T follicular helper cell (primary cell): ENCODE measurements around the gene ADAMTSL3.

Source experiments
- DNase-seq: peaks from one replicate; pipeline ENCODE4 v3.0.0-alpha.2; 2020; ENCODE audit warnings: low read depth

ADAMTSL3 gene

DNA sequence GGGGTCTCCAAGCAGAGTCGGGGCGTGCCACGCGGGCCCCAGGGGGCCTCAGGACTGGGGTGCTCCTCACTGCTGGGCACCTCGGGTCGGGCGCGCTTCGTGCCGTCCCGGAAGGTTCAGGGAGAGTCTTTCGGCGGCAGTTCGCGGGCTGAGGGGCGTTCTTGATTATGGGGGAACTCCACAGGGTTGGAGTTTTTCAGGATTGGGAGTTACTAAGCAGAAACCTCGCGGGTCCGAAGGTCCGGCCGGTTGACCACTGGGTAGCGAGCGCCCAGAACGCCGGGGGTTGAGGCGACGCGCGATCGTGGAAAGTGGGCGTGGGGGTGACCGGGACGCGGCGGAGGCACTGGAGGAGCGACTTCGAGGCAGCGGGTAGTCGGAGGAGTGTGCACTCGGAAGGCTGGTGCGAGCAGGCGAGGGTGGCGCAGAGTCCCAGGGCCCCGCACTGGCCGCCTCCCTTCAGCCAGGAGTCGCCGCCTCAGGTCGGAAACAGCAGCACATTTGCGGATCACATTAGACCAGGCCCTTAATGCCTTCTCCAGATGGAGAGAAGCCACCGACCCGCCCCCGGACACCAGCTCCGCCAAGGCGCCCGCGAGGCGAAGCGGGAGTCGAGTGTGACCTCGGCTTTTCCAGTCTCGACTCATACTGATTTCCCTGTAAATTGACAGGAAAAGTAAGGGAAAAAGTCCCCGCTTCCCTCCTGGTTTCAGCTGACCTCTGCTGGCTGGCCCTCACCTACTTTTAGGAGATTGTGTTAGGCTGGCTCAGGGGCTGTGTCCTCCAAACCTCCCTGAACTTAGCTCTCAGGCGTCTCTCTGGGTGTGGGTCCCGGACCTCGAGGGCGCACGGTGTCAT is 685 bp downstream of the ADAMTSL3 start:
- DNase-seq, result no peak

DNA sequence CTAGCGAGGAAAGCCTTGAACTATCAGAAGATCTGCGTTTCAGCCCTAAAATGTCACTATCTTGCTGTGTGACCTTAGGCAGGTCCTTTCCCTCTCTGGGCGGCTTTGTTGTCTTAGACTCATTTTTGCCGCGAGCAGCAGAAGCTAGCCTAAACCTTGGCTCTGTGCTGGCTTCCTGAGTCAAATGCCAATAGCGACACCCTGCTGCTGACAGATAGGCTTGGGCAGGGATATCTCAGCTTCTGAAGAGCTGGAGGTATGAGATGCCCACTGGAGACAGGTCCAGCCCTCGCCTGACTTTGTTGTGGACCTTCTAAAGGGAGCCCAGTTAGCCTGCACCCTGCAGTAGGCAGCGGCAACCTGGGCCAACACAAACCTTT is 1.3 kb downstream of the ADAMTSL3 start:
- DNase-seq, result no peak

DNA sequence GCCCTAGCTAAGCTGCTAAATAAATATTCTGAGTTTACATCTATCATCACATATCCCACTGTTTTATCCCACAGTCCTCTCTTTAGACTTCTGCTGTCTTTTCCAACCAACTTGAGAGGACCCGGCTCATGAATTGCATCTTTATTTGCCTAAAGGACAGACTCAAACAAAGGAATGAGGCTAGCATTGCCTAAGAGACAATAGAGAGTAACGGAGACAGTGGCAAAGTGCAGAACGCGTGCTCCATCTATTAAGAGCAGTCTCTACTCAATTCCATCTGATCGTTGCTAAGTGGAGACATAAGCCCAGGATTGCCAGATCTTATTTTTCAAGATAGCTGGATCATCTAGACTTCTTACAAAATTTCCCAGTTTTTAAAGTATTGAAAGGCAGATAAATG is 2.3 kb downstream of the ADAMTSL3 start:
- no peak for DNase-seq

DNA sequence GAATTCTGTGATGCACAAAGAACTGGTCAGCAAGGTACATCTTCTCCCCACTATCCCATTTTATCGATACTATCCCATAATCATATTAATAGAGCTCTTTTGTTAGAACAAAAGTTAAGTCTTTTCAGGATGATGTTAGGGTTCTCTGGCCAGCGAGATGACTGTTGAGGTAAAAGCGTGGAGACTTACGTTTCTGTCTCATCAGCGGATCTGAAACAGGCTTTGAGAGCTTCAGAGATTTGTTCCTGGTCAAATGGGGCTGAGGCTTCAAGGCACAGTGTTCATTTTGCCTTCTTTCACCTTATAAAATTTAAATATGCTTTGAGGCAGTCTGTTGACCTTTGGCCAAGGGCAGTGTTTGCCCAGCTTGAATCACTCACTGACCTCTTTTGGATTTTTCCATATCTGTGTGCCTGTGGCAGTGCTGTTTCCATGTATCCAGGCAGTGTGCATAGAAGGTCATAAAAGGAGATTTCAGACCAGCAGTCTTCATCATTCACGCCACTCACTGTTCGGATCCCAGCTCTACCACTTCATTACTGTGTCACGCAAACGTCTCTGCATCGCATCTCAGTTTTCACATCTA is 3.1 kb downstream of the ADAMTSL3 start:
- no peak for DNase-seq

DNA sequence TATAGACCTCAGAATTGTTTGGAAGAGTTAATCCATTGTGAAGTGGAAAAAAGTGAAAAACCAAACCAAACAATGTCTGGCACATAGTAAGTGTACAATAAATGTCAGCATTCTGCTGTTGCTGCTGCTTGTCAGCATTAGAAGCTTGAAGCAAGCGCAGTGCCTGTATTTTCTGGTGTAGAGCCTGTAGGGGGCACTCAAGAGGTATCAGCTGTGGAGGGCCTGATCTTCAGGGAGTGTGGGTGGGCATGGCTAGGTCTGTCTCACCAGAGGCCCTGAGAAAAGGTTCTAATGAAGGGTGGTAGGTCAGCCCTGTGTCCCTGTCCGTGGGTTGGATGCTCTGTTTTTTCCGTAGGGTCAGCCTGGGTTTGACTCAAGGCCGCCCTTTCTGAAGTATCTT is 3.6 kb downstream of the ADAMTSL3 start:
- DNase-seq, result no peak

DNA sequence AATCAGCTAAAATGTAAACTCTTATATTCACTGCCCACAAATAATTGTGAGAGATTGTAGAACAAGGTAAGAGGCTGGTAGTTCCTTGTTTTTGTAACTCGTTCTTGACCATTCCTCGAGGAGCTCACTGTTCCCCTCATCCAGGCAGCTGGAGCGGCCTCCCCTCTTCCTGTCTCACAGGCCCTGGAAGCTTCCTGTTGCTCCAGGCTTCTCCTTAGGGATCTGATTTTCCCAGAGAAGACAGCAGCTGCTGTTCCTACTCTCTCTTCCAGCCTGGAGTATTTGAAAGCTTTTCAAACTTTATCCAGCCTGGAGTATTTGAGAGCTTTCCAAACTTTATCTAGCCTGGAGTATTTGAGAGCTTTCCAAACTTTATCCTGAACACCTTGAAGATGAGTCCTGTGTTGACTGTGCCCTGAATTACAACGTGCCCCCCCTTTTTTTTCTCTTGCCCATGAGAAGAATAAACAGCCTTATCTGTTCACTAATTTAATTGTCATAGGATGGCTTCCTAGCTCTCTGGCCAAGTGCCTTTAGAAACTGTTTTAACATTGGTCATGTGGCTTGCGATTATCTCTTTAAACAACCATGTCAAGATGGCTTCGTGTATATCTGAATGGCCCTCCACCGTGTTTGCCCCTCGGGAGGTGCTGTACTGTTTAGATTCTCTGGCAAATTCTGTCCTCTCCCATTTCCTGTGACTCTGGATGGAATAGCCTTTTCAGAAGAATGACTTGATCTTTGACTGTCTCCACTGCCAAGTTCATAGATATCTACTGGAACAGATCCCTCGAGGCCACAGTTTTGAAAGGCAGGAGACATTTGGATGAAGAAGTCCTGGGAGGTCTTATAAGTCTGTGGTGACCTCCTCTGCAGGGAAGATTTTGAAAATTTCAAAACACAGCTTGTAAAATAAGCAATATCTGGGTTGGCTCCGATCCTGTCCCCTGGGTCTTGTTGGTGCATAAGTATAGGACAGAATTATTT is 4.8 kb downstream of the ADAMTSL3 start:
- DNase-seq, result no peak

DNA sequence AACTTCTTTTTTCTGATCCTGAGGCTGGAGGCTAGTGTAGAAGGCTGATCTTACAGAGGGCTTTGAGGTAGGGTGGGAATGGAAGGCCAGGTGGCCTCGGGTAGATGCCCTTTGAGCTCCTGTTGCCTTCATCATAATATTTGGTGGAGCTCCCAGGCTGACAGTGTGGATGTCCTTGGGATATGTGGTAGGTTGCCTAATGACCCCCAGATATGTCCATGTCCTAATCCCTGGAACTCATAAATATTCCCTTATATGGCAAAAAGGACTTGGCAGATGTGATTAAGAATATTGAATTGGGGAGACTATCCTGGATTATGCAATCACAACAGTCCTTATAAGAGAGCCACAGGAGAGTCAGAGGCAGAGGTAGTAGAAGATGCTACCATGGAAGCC is 5.5 kb downstream of the ADAMTSL3 start:
- no peak for DNase-seq

DNA sequence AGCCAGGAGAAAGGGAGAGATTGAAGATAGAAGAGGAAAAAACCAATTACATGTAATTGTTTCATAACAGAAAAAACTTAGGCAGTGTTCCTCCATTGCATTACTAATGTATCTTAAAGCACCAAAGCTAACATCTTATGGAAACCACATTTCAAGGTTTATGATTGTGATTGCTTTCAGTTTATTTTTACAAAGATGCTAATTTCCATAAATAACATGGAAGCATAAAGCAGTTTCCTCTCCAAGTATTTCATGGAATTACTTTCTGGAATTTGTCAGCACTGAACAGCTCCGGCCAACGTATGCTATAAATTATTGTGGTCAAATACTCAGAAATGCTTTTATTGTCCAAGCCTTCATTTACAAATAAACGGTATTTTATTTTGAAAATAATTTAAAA is 11.6 kb downstream of the ADAMTSL3 start:
- DNase-seq, result no peak

DNA sequence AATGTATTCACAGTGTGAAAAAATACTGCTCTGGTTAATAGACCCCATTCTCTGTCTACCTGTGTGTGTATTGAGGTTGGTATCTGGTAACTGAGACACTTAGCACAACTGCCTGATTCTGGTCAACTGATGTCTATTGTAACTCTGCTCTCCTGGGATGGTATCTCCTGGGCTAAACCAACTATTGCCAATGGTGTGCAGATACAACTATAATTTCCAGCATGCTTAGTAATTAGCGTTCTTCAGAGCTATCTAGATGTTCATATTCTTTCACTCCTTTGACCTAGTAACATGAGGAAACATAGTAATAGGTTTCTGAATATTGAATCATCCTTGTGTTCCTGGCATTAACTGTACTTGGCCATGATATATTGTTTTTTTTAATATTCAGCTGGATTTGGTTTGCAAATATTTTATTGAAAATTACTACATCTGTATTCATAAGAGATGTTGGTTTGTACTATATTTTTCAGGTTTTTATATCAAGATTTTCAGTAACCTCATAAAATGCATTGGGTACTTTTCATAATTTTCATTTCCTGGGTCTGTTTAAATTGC is 16.8 kb downstream of the ADAMTSL3 start:
- no peak for DNase-seq

DNA sequence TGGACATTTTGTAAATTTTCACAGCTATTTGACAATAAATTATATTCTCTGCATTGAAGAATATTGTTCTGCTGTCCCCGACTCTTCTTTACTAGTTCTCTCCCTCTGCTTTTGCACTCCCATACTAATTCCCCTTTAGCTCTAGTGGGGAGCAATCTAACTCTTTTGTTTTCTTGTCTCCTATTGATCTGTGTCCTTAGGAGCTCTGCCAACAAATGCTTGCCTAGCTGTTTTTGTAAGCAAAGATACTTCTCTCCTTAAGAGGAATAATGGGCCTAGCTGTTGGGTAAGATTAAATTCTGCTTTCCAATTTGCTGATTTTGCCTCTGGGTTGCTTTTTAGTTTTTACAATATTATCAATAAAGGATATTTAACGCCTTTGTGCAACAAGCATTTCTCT is 17.7 kb downstream of the ADAMTSL3 start:
- DNase-seq, result no peak

DNA sequence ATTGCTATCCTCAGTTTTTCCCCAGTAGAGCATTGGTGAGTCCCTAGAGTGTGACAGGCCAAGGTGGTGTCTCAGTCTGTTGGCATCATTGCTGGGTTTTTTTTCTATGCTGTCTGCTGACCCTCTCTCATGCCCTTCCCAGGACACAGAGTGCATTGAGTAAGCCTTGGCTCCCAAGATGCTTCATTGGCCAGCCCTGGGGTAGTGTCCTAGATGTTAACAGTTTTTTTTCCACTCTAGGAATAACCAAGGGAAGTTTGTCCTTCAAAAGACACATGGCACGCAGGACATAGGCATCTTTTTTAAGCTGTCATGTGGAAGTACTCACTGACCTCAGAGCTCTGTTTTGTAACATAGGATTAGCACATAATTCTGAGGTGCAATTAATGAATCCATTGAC is 19.5 kb downstream of the ADAMTSL3 start:
- DNase-seq, result no peak

DNA sequence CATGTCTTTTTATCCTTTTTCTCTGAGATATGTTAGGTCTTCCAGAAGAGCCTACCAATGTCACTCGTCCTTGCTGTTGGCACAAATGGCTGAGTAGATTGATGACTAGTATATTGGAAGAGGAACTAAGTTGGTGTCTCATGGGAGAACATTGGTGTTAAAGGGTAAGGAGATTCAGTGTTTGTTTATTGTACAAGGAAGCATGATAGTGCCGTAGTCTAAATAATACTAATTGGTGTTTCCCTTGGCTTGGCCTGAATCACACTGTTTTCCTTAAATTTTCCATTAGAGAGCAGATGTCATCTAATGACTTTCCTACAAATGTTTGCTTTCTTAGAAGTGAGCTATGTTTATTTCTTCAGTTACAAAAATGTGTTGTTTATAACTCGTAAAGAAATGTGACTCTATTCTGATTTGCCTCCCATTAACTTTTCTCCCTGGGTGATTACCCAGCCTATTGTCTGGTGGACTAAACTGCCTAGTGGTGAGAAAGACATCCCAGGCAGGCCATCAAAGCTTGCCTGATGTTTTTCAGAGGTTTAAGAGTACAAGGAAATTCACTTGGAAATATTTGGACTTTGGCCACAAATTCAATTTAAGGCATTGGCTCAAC is 28.7 kb downstream of the ADAMTSL3 start:
- DNase-seq, result no peak

DNA sequence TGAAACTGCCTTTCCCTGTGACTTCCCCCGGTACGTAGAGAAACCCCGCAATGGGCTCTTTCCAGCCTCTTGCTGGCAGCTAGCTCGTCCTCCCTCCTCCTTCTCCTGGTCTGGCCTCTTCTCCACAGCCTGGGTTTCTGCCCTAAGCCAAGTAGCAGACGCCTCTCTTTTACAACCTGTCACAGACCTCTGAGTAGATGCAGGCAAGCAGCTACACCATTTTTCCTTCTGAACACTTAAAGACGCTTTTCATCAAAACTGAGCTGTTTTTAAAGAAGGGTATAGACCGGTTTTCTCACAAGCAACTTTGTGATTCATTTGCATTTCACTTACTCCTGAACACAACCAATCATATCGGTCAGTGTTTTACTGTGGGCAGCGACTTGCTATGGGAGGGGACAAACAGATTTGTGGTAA is 32.0 kb downstream of the ADAMTSL3 start:
- DNase-seq, result no peak

DNA sequence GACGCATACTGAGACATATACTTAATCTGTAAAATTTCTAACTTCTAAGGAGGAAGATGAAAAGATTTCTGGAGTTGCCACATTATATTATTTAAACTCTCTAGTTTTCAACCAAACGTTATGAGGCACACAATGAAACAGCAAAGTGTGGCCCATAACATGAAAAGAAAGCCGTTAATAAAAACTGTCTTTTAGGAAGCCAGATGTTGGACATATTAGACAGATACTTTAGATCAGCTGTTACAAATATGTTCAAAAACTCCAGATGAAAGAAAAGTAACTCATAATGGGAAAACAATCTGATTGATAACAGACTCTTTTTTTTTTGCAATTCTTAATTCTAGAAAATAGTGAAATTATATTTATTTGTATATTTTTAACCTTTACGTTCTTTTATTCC is 34.3 kb downstream of the ADAMTSL3 start:
- DNase-seq, result no peak

DNA sequence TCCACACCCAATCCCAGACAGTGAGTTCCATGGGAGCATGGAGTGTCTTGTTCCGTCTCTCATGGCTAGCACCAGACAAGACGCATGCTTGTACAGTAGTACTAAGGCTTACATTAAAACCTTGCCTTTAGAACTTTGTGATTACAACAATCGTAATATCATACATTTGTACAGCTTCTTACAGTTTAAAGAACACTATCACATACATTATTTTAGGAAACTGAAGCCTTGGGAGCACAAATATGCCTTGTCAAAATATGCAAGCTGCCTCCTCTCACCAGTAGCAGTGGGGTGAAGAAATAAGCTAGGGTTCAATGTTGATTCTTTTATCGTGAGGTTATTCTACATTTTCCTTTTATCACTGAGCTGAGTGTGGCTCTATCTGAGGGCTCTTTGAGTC is 36.8 kb downstream of the ADAMTSL3 start:
- no peak for DNase-seq

DNA sequence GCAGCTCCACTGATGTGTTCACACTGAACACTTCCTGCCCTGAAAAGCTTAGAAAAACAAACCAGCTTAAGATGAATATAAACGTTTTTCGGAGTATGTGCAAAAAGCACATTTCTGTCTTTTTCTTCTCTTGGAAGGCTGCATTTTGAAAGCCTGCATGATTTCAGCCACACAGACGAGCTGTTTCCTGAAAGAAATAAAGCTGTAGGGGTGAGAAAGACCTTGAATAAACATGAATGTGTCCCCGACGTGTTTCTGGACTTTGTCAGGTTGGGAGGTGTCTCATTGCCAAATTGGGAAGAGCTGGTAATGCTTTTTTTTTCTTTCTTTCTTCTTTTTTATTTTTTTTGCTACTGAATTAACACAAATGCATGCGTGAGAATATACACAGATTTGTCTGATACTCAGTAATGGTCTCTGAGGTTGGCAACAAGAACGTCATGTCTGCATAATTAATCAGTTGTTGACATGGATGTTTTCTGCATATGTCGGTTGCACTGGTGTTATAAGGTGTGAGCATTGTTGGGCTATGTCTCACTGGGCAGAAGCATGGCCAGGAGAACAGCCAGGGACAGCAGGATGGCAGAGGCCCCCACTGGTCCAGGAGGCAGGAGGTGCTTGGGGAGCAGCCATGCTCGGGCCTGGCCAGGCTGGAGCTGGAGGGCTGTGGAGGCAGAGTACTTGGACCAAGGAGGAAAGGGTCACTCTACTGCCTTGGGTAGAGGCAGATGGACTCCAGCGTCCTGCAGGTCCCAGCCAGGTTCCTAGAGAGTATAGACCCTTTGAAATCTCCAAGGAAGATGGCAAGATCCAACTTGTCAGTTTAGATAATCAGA is 39.0 kb downstream of the ADAMTSL3 start:
- no peak for DNase-seq

DNA sequence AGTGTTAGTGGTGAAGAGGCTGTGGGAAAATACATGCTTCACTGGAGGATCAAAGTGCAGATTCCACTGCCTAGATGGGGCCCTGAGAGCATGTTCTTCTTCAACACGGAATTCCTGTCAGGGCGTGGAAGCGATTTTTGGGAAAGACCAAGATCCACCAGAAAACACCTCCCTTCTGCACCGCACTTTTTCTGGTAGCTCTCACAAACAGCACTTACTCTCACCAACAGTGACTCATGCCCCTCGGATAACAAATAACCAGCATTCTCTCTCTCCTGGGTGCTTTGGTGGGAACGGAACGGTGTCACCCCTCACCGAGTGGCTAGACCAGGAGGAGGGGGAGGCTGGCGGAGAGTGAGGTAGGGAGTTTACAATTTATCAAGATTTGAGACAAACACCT is 40.1 kb downstream of the ADAMTSL3 start:
- no peak for DNase-seq

DNA sequence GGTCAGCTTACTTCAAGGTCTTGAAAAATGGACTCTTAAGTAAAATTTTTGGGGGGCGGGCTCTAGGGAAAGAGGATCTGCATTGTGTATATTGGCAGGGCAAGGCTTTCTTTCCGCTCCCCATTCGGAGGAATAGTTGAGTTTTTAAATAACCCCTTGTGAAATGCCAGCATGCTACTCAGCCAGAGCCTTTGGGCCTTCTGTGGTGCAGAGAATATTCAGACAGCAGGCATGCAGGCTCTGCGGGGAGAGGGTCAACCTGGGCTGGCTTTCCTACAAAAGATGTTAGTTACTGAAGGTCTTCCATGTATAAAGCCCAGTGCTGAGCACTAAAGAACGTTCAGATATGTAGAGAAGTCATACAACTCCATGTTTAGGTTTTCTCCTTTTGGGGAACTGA is 40.6 kb downstream of the ADAMTSL3 start:
- DNase-seq, result no peak

DNA sequence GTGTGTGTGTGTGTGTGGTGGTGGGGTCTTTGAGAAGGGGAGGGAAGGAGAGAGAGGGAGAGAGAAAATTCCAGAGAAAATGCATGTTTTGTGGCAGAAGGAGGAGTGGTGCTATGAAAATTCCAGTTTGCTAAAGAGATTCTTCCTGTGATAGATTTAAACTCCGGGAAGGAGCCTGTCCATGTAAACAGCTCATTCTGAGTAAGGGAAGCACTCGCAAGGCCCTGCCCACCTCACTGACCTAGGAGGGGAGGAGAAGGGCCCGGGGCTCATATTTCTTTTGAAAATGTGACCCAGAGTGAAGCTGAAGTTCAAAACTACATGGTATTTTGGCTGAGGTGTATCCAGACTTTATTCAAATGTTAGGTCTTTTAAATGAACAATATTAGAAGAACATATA is 41.3 kb downstream of the ADAMTSL3 start:
- DNase-seq, result no peak

DNA sequence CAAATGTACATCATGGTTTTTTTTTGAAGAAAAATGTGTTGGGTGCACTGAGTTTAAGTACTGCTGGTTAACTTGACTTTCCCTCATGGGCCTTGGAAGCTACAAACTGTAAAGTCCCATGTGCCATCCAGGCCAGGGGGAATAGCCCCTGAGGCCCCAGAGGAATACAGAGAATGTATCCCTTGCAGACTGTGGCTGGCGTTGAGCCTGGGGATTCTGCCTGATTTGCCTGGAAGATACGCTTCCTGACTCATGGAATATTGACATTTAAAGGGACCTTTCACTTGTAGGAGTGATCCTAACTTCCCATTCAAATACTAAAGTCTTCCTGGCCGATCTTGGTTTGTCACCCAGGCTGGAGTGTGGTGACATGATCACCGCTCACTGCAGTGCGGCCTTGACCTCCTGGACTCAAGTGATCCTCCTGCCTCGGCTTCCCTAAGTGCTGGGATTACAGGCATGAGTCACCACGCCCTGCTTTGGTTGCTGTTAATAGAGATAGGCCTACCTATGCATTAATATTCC is 42.0 kb downstream of the ADAMTSL3 start:
- DNase-seq, result no peak

DNA sequence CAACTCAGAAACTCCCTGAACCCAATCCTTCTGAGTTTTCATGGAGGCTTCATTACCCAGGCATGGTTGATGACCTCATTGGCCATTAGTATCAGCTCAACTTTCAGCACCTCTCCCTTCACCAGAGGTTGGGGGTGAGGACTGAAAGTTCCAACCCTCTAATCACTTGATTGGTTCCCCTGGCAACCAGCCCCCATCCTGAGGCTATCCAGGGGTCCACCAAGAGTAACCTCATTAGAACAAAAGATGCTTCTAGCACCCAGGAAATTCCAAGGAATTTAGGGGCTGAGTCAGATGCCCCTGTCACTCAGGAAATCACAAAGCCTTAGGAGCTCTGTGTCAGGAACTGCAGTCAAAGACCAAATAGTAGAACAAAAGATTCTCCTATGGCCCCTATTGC is 43.8 kb downstream of the ADAMTSL3 start:
- DNase-seq, result no peak
